Gastroesophageal sphincter (tissue), 3 donors: ENCODE measurements around the gene METTL24.

Experiments
- POLR2A ChIP-seq, 2 donors: fragments of 450-650 bp; IDR thresholded peaks; one replicate each; pipeline ENCODE4 v1.6.1; 2017; ENCODE audit warnings: antibody characterized with exemption in 2 of 2, mild to moderate bottlenecking in 2 of 2, moderate library complexity in 1 of 2
- POLR2AphosphoS5 ChIP-seq: sonication (generic); formaldehyde crosslinking; IDR thresholded peaks from one replicate; pipeline ENCODE4 v1.6.1; 2017; ENCODE audit warnings: antibody characterized with exemption
- TF ChIP-seq, protein P1 (sequence below), 4 experiments: fragments of 200-600 bp in 2 of 4; fragments of 450-650 bp in 2 of 4; sonication (generic) in 1 of 4; IDR thresholded peaks; one replicate each; pipeline ENCODE4 v1.5.1; 2017 to 2019; ENCODE audit warnings: antibody characterized with exemption in 4 of 4, mild to moderate bottlenecking in 2 of 4, moderate library complexity in 2 of 4

DNA sequence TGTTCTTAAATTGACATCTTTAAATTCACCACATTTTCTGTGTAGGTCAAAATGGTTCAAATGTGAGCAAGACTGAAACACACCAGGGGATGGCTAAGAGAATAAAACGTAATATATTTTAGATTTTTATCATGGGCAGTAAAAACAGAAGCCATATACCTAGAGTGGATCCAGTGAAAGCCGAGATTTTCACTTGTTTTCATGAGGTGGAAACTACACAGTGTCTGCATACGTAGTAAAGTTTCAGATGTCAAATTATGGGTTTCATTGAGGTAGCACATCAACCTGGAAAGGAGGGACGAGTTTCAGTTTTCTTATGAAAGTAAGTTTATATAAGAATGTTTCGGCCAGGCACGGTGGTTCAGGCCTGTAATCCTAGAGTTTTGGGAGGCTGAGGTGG lies 25.9 kb downstream of the METTL24 start:
- TF ChIP-seq, protein P1, sequence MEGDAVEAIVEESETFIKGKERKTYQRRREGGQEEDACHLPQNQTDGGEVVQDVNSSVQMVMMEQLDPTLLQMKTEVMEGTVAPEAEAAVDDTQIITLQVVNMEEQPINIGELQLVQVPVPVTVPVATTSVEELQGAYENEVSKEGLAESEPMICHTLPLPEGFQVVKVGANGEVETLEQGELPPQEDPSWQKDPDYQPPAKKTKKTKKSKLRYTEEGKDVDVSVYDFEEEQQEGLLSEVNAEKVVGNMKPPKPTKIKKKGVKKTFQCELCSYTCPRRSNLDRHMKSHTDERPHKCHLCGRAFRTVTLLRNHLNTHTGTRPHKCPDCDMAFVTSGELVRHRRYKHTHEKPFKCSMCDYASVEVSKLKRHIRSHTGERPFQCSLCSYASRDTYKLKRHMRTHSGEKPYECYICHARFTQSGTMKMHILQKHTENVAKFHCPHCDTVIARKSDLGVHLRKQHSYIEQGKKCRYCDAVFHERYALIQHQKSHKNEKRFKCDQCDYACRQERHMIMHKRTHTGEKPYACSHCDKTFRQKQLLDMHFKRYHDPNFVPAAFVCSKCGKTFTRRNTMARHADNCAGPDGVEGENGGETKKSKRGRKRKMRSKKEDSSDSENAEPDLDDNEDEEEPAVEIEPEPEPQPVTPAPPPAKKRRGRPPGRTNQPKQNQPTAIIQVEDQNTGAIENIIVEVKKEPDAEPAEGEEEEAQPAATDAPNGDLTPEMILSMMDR (IDR thresholded peaks at IDR 0.05), result no peak
- no peak for TF ChIP-seq POLR2AphosphoS5
- no peak for TF ChIP-seq POLR2A (IDR thresholded peaks at IDR 0.05)
